GM19328 (cell line): ENCODE results near the gene DDX10.
"Not testable (repeated sequence)": the region's sequence is repeated elsewhere in the genome, so short reads cannot be mapped to it uniquely, and the experiment has no call there.

Experiments
- ATAC-seq: cut with Tn5 transposase; IDR thresholded peaks from one replicate; pipeline ENCODE4 v1.9.1; 2021; ENCODE audit warnings: mild to moderate bottlenecking, moderate library complexity; ENCODE audit not compliant: unreplicated experiment

DDX10 gene

DNA sequence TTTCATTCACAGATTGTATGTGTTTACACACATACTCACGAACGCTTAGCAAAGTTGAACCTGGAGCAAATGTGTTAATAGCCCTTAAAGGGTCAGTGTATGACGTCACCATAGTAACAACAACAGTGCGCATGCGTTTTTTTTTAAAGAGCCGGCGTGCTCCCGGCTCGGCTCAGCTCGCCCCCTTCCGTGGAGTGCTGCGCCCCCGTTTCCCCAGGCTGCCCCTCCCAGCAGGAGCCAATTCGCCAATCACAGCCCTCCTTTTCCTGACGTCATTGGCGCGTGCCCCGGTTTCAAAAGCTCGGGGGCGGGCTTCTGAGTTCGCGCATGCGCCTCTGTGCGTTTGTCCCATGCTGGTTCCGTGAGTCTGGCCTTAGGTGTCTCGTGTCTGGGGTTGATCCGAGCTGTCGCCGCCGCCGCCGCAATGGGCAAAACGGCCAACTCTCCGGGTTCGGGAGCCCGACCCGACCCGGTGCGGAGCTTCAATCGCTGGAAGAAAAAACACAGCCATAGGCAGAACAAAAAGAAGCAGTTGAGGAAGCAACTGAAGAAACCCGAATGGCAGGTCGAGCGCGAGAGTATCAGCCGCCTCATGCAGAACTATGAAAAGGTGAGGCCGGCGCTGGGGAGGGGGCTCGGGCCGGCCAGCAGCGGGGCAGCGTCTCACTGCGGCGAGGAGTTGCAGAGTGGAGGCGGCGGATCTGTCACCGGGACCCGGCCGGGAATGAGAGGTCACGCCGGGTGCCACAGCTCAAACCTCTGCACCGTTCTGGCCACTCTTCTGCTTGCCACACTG is at the start of gene DDX10:
DDX10 (plus strand) TSS at position 340 of the 796 bp plus-strand sequence; CDS start at position 425, 85 bp downstream.
- peak; percentile 89 for ATAC-seq

DNA sequence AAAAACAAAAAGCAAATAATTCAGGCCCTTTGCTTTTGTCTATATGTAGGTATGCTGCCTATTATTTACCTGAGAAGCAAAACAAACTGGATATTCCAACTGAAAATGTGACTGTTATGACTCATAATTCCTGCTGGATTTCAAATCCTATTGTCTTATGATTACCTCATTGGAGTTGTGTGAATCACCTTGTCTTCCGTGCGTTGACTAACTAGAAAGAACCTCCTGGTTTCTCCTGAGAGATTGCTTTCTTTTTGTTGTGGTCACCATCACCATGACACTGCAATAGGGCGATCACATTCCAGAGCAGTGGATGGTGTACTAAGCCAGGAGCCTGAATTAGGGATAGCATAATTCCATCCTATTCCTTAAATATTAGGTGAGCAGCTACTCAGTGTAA is 48.3 kb upstream of the DDX10 start:
- ATAC-seq = no peak

DNA sequence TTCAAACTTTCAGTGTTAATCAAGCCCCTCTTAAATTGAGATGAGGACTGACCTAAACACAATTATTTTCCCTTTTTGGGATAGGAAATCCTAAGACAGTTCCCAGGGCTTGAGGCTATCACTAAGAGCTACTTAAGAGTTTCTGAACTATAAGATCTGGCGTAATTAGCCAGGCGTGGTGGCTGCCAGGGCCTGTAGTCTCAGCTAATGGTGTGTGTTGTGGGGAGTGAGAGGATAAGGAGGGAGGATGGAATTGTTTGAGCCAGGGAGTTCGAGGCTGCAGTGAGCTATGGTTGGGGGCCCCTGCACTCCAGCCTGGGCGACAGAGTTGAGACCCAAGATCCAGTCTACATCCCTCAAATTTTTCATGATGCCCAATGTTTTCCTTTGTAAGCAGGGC is 47.8 kb upstream of the DDX10 start:
- no peak for ATAC-seq

DNA sequence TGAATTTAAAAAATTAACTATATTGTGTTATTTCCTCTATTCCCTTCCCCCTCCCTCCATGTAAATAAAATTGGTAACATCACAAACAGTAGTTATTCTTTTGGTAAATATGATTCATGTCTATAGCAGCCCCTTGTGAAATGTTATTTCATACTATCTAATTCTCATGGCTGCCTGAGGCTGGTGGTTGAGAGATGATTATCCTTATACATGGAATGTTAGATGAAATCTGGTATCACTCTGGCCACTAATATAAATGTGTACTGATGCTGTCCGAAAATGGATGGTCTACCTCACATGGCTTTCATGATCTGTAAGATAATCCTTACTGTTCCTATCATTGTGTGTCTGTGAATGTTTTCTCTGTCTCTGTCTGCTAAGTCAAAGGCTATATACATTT is 46.3 kb upstream of the DDX10 start:
- no peak for ATAC-seq

DNA sequence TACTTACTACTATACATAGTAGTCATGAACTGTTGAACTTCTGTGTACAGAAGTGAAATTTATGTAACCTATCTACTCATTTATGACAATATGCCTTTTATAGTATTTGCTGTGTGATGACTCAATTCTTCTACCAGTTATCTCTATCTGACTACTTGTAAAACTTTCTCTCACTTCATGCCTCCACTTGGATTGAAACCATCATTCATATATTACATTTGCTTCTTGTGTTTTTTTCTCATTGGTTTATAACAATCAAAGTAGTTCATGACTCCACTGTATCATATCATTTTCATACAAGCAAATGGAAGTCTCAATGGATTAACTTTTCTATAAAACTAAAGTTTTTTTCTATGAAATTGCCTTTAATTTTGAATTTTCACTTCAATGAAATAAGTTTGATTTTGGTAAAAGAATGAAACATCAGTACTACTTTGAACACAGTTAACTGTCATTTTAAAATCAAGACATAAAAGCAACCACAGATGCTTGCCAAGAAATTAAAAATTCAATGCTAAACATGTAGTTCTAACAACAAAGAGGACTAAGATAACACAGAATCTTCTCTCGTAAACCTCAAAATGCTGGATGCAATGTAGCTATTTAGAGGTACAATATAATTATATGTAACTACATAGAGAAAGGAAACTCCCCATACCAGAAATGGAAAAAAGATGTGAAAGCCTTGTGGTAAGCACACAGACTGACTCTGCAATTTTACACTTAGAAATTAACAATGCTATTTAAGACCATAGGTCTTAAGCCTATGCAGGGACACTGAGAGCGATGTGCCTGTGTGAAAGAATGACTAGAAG is 43.7 kb upstream of the DDX10 start:
- ATAC-seq = peak; percentile 85

DNA sequence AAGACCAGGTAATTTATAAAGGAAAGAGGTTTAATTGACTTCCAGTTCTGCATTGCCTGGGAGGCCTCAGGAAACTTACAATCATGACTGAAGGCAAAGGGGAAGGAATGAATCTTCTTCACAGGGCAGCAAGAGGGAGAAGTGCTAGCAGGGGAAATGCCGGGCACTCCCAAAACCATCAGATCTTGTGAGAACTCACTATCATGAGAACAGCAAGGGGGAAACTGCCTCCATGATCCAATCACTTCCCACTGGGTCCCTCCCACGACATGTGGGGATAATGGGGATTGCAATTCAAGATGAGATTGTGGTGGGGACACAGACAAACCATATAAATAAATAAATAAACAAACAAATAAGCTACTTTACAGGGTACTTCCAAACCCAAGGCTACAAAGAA is 42.5 kb upstream of the DDX10 start:
- ATAC-seq = no peak

DNA sequence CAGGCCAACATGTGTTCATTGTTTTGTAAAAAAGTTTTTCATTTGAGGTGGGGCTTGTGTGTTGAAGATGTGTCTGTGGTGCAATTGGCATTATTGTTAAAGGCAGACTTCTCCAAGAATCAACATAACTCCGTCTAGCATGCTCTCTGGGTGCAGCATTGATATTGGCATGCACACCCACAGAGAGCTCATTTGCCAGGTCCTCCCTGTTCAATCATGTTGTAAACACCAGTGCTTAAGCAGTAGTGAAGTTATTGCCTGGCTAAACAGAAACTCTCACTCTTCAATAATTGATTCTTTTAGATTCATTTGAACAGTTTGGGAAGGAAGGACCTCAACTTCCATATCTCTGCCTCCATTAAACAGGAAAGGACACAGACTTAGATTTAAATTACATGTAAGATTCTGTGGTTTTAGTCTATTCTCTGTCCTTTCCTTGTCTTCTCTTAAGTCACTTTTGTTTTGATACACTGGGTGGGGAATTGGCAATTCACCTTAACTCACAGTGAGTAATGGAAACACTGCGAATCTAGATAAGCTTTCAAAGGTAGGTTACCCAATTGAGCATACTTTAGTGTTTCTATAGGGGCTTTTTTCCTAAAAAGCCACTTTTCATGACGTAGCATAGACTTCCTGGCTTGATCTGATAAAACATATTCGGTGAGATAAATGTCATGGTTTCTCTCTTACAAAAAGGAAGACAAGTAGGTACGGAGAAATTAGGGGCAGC is 40.5 kb upstream of the DDX10 start:
- no peak for ATAC-seq

DNA sequence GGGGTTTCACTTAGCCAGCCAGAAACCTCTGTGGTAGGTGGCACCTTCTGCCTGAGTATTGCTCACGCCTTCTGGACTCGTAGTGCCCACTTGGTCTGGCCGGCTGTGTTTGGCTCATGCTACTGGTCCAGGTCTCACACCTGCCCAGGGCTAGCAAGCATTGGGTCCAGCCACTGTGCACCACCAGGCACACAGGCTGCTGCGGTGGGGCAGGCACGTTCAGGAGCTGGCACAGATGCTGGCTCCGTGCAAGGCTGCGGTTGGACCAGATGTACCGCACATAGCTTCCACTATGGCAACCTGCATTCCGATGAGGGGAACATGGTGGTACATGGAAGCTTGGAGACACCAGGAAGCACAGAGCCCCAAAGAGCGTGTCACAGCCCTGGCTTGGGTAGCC is 36.5 kb upstream of the DDX10 start:
- no peak for ATAC-seq

DNA sequence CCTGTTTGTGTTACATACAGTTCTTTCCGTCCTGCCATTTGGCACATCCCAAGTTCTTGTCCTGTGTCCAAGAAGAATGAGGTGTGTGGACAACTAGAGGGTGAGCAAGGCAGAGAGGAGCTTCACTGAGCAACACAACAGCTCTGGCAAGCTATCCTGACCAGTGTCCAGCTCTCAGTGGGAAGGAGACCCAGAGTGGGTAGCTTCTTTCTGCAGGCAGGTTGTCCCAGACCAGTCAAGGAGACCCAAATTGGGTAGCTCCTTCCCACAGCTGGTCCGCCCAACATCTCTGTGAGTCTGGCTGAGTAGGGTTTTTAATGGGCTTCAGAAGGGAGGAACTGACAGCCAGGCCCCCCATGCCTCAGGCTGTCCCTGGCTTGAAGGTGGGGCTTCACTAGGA is 36.1 kb upstream of the DDX10 start:
- ATAC-seq = no peak

DNA sequence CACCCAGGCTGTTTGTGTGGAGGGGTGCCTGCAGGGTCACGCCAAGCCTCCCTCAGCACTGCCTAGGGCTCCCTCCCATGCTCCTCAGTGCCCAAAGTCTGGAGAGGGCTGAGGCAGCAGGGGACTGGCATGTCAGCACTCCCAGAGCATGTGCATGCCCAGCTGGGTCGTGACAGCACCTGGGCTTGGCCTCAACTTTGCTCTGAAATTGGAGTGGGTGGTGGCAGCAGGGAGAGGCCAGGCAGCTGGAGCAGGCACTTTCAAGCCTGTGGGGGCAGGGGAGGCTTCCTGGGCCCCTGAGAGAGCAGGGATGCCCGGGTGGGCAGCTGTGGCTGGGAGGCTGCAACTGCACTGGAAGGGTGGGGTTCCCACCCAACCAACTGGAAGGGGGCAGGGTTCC is 35.6 kb upstream of the DDX10 start:
- ATAC-seq = no peak

DNA sequence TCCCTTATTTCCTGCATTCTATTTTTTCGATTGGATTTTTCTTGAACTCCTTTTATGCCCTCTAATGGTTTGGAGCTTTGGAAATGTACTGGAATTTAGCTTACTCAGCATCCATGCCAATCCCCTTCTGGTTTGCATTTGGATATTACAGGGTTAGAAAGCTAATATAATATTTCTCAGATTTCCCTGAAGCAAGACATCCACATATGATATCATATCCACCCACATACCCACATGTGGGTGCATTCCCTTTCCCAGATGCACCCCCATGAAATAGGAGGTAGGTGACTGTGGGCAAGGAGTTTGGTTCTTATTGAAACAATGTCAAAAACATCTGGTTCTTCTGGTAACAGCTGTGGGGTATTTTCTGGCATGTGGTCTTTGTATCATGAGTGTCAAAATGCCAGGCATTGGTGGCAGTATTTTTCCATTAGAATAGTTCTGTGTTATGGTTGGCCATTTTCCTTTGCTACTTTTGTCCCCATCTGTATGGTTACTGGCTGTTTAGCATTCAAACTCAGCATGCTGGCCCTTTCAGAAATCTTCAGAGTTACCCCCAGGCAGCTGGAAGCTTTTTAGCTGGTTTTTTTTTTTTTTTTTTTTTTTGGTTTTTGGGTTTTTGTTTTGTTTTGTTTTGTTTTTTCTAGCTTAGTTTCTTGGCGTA is 32.7 kb upstream of the DDX10 start:
- ATAC-seq = no peak

DNA sequence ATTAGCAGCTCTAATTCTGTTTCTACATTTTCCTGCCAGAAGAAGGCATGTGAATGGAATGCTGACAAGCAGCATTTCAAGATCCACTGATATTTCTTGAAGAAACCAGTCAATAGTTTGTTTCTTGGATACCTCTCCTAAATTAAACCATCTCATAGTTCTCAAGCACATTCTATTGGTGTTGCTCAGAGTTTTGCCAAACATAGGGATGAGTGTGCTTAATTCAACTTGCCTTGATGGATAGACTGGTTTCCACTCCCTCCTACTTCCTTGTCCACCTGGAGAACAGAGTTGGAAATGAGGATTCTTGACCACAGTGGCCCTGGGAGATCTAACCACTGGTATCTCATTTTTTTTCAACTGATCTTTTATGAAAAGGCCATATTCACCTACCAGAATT is 29.8 kb upstream of the DDX10 start:
- no peak for ATAC-seq

DNA sequence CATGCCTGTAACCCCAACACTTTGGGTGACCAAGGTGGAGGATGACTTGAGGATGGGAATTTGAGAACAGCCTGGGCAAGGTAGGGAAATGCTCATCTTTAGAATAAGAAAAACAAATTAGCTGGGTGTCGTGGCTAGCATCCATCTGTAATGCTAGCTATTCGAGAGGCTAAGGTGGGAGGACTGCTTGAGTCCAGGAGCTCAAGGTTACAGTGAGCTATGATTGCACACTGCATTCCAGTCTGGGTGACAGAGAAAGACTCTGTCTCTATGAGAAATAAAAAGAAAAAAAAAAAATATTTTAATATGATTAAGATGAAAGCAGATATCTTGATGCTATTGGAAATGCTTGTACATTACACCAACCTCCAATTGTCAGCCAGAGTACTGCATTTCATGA is 28.6 kb upstream of the DDX10 start:
- no peak for ATAC-seq

DNA sequence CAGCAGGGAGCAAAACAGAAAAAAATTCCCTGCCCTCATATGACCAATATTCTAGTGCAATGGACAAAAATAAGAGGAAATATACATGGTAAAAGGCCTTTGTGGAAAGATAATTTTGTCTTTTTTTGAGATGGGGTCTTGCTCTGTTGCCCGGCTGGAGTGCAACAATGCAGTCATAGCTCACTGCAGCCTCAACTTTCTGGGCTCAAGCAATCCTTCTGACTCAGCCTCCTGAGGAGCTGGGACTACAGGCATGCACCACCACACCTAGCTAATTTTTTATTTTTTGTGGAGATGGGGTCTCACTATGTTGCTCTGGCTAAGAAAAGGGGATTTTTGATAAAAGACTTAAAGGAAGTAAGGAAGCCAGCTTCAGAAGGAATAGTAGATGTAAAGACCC is 25.7 kb upstream of the DDX10 start:
- no peak for ATAC-seq

DNA sequence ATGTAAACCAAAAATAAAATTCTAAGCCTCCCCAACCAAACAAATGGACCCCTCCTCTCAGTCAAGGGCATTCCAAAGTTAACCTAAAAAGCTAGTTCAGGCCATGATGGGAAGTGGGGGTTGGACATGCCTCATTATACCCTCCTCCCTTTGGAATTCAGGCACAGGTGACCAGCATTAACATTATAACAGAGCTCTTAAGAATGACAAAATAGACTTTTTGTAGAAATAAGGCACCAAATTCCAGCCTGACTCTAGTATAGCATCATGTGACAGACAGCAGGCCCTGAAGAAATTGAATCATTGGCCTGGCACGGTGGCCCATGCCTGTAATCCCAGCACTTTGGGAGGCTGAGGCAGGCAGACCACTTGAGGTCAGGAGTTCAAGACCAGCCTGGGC is 23.1 kb upstream of the DDX10 start:
- not testable (repeated sequence) for ATAC-seq

DNA sequence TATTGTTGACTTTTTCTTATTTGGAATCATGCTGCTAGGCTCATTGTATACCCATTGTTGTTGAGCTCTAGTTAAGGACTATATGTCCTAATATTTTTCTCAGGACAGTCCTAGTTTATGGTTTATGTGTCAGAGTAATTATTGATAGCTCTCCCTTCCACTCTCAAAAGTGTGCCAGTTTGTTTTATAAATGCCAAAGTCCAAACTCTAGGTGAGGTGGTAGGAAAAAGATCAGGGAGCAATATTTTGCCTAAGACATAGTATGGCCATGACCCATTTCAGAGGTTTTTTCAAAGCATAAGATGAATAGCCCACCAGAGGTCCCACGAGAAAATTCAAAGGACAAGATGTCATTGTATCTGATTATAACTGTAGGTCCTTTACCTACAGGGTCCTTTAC is 20.9 kb upstream of the DDX10 start:
- no peak for ATAC-seq

DNA sequence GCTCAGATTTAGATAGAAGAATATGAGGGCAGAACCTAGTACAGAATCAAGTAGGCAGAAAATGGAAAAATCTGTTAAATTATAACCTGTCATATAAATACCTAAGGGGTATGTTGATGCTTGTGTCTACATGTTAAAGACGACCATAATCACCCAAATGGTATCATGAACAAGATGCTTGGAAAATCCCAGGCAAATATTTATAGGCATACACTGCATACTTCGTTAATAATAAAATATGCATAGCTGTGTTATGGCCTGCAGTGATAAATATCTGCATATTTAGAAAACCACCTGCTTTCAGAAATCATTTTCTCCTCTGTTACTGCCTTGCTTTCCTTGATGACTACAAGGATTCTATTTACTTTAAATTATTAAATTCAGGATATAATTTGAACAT is 18.9 kb upstream of the DDX10 start:
- no peak for ATAC-seq

DNA sequence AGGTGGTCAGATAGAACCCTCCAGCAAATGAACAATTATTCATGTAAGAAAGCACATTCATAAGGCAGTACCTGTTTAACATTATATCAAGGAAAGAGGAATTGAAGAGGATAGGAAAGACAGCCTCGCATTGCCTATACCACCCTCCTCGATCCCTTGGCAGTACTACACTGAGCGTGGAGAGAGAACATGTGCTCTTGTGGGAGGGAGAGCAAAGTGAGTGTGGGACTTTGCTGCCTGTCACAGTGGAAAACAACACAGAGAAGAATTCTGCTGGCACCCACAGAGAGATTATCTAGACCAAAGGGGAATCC is 17.5 kb upstream of the DDX10 start:
- no peak for ATAC-seq

DNA sequence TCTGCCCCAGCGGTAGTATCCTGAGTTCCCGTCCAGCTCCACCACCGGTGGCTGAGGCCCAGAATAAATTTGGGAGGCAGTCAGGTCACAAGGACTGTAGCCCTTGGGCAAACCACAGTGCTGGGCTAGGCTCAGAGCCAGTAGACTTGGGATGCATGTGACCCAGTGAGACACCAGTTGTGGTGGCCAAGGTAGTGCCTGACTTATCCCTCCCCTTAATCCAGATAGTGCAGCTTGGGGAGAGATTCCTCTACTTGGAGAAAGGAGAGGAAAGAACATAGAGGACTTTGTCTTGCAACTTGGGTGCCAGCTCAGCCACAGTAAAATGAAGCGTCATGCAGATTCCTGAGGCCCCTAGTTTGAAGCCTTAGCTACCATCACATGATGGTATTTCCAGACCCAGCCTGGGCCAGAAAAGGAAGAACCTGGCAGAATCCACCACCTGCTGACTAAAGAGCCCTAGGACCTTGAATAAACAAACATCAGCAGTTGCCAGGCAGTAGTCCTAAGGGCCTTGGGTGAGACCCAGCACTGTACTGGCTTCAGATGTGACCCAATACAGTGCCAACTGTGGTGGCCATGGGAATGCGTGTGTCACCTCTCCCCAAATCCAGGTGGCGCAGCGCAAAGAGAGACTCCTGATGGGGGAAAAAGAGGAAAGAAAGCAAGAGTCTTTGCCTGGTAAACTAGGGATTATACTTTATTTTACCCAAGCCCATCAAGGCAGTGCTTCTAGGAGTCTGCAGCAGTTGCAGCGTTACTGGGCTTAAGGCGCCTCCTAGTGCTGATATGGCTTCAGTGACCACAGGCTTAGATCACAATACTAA is 17.0 kb upstream of the DDX10 start:
- peak; percentile 82 for ATAC-seq

DNA sequence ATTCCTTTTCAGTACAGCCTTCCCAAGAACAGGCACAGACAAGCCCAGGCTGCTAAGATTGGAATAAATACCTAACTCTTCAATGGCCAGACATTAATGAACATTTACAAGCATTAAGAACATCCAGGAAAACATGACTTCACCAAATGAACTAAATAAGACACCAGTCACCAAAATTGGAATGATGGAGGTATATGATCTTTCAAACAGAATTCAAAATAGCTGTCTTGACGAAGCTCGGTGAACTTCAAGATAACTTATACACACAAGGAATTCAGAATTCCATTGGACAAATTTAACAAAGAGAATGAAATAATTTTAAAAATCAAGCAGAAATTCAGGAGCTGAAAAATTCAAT is 16.4 kb upstream of the DDX10 start:
- ATAC-seq = no peak

DNA sequence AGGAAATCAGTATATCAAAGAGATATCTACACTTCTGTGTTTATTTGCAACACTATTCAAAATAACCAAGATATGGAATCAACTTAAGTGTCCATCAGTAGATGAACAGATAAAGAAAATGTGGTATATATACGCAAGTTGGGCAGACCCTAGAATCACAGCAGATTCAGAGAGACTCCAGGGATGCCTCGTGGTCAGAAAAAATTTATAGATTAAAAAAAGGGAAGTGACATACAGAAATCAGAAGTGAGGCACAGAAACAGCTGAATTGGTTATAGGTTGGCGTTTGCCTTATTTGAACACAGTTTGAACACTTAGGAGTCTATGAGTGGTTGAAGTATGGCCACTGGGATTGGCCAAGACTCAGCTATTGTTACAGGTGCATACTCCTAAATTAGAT is 10.8 kb upstream of the DDX10 start:
- not testable (repeated sequence) for ATAC-seq
